ENCODE measurements around the gene METTL24. TPM values are rescaled to one million over a fixed set of nuclear protein-coding genes. Genes with fewer than 3 reads are reported as not detected.

The METTL24 gene
- total RNA-seq, 1 donor from 2014 or later: 3.2 TPM

DNA sequence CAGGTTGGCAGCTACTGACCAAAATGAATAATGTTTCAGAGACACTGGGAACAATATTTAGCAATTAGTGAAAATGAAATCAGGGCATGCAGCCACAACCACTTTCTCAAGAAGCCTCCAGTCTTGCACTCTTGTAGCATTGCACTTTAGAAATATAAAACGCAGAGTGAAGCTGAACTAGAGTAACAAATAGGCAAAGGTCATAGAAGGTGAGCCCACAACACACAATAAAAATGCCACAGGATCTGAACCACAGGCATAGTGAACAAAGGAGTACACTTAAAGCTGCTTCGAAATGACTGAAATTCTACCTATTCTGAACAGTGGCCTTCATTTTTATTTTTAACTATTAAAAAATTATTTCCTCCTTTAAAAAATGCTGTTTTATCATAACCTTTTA is 32.3 kb upstream of the METTL24 start:
- H3K27me3 ChIP-seq: no peaks in the 10 kb centered on the region
- no peak overlapping the region for H3K9ac ChIP-seq
- Mint-ChIP-seq H3K27me3 (ENCODE audit: insufficient read depth, low read depth) (no peaks in the 10 kb centered on the region), H3K27ac (no peak overlapping the region), H3K4me3 (no peak overlapping the region), H3K36me3 (no peaks in the 10 kb centered on the region), H3K9me3 (no peaks in the 10 kb centered on the region), H3K4me1 (peaks cover 36% of the 10 kb centered on the region)
- H3K36me3 ChIP-seq: no peaks in the 10 kb centered on the region
- no peaks in the 10 kb centered on the region for H3K79me2 ChIP-seq (ENCODE audit: low read depth)
- H3K4me1 ChIP-seq: peaks cover 18% of the 10 kb centered on the region
- no peak overlapping the region for H3K4me2 ChIP-seq
- H4K20me1 ChIP-seq (ENCODE audit: low read depth): no peaks in the 10 kb centered on the region
- TF ChIP-seq CTCF (IDR thresholded peaks at IDR 0.05) (no peak), EZH2 (IDR thresholded peaks at IDR 0.05) (no peak), EZH2phosphoT487 (IDR thresholded peaks at IDR 0.05) (no peak)
- no peak overlapping the region for H3K4me3 ChIP-seq
- H3F3A ChIP-seq (ENCODE audit: low read depth): no peaks in the 10 kb centered on the region
- DNase-seq (ENCODE audit: low spot score): no peak
- H3K9me3 ChIP-seq (ENCODE audit: low read depth): no peaks in the 10 kb centered on the region
- peak overlapping the region; percentile 43 for H2AFZ ChIP-seq (replicated peaks)
- H3K27ac ChIP-seq: no peak overlapping the region

GRCh38 chr6:110389689-110390382 is 31.7 kb upstream of the METTL24 start:
- no peaks in the 10 kb centered on the region for H3K27me3 Mint-ChIP-seq (ENCODE audit: insufficient read depth, low read depth)
- Histone ChIP-seq H4K20me1 (ENCODE audit: low read depth) (no peaks in the 10 kb centered on the region), H3K4me3 (no peak overlapping the region), H3K4me2 (no peak overlapping the region), H3F3A (ENCODE audit: low read depth) (no peaks in the 10 kb centered on the region), H3K27ac (no peak overlapping the region), H3K4me1 (peaks cover 18% of the 10 kb centered on the region), H2AFZ (replicated peaks) (peak overlapping the region; percentile 43), H3K36me3 (no peaks in the 10 kb centered on the region), H3K9ac (no peak overlapping the region), H3K79me2 (ENCODE audit: low read depth) (no peaks in the 10 kb centered on the region), H3K27me3 (no peaks in the 10 kb centered on the region), H3K9me3 (ENCODE audit: low read depth) (no peaks in the 10 kb centered on the region)
- TF ChIP-seq CTCF (IDR thresholded peaks at IDR 0.05) (no peak), EZH2phosphoT487 (IDR thresholded peaks at IDR 0.05) (no peak), EZH2 (IDR thresholded peaks at IDR 0.05) (no peak)
- no peak overlapping the region for H3K4me3 Mint-ChIP-seq
- H3K27ac Mint-ChIP-seq: peak overlapping the region; percentile 85
- H3K36me3 Mint-ChIP-seq: no peaks in the 10 kb centered on the region
- no peaks in the 10 kb centered on the region for H3K9me3 Mint-ChIP-seq
- H3K4me1 Mint-ChIP-seq: peaks cover 36% of the 10 kb centered on the region
- DNase-seq (ENCODE audit: low spot score): no peak

DNA sequence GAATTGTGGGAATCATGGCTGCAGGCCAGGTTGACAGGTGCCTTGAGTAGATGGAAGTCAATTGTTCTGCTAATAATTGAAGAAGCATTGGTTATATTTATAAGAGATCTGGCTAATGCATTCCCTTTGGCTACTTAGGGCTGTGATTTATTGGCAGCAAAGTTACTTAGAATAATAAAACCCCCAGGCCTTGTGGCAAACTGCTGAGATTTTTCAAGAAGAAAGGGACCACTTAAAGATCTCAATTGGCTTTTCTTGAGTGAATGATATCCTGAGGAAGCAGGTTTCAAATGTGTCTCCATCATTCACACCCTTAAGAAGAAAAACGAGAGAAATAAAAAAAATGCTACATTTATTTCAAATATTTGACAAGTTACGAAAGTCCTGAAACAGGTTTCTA is 29.8 kb upstream of the METTL24 start:
- no peak overlapping the region for H3K27ac ChIP-seq
- Mint-ChIP-seq H3K9me3 (no peaks in the 10 kb centered on the region), H3K4me1 (peaks cover 36% of the 10 kb centered on the region), H3K27me3 (ENCODE audit: insufficient read depth, low read depth) (no peaks in the 10 kb centered on the region), H3K27ac (no peak overlapping the region), H3K36me3 (no peaks in the 10 kb centered on the region), H3K4me3 (no peak overlapping the region)
- no peak overlapping the region for H3K4me3 ChIP-seq
- no peaks in the 10 kb centered on the region for H3K36me3 ChIP-seq
- H3K79me2 ChIP-seq (ENCODE audit: low read depth): no peaks in the 10 kb centered on the region
- H3K4me2 ChIP-seq: no peak overlapping the region
- peaks cover 18% of the 10 kb centered on the region for H3K4me1 ChIP-seq
- no peaks in the 10 kb centered on the region for H3F3A ChIP-seq (ENCODE audit: low read depth)
- H4K20me1 ChIP-seq (ENCODE audit: low read depth): no peaks in the 10 kb centered on the region
- H3K9me3 ChIP-seq (ENCODE audit: low read depth): no peaks in the 10 kb centered on the region
- no peak overlapping the region for H3K9ac ChIP-seq
- H2AFZ ChIP-seq (replicated peaks): no peak overlapping the region
- no peak for DNase-seq (ENCODE audit: low spot score)
- TF ChIP-seq EZH2phosphoT487 (IDR thresholded peaks at IDR 0.05) (no peak), CTCF (IDR thresholded peaks at IDR 0.05) (no peak), EZH2 (IDR thresholded peaks at IDR 0.05) (no peak)
- H3K27me3 ChIP-seq: no peaks in the 10 kb centered on the region
